HG03565 (cell line): ENCODE results near the gene ZNF37A.
"Not testable (repeated sequence)": the region's sequence is repeated elsewhere in the genome, so short reads cannot be mapped to it uniquely, and the experiment has no call there.

Experiments
- ATAC-seq: cut with Tn5 transposase; IDR thresholded peaks from one replicate; pipeline ENCODE4 v1.9.1; 2021; ENCODE audit warnings: mild to moderate bottlenecking, moderate library complexity; ENCODE audit not compliant: unreplicated experiment

ZNF37A gene

GRCh38 chr10:38094158-38094926 is at the start of gene ZNF37A:
TSS of gene ZNF37A (plus strand) at chr10:38094337. CDS start at chr10:38096618, 2,281 bp downstream.
- peak; percentile 97 for ATAC-seq

GRCh38 chr10:38045129-38045528 is 49.0 kb upstream of the ZNF37A start:
- no peak for ATAC-seq

GRCh38 chr10:38047666-38048065 is 46.5 kb upstream of the ZNF37A start:
- peak; percentile 92 for ATAC-seq

GRCh38 chr10:38050212-38050611 is 43.9 kb upstream of the ZNF37A start:
- no peak for ATAC-seq

- no peak for ATAC-seq
Measured at GRCh38 chr10:38054361-38054797, 39.8 kb upstream of the ZNF37A start.

GRCh38 chr10:38055274-38055894 is 38.8 kb upstream of the ZNF37A start:
- ATAC-seq: not testable (repeated sequence)

- not testable (repeated sequence) for ATAC-seq
Measured at GRCh38 chr10:38069663-38070062, 24.5 kb upstream of the ZNF37A start.

- ATAC-seq: no peak
Measured at GRCh38 chr10:38070501-38070900, 23.6 kb upstream of the ZNF37A start.

- no peak for ATAC-seq
Measured at GRCh38 chr10:38072552-38072951, 21.6 kb upstream of the ZNF37A start.

GRCh38 chr10:38076687-38077086 is 17.4 kb upstream of the ZNF37A start:
- no peak for ATAC-seq

- not testable (repeated sequence) for ATAC-seq
Measured at GRCh38 chr10:38093318-38093717, 819 bp upstream of the ZNF37A start.

- ATAC-seq: peak; percentile 3
Measured at GRCh38 chr10:38093816-38094157, 350 bp upstream of the ZNF37A start.

- ATAC-seq: no peak
Measured at GRCh38 chr10:38094927-38095574, 914 bp downstream of the ZNF37A start.

GRCh38 chr10:38102880-38103279 is 8.7 kb downstream of the ZNF37A start:
- no peak for ATAC-seq

- ATAC-seq: no peak
Measured at GRCh38 chr10:38103756-38104155, 9.6 kb downstream of the ZNF37A start.

GRCh38 chr10:38112159-38112558 is 18.0 kb downstream of the ZNF37A start:
- ATAC-seq: no peak

GRCh38 chr10:38118072-38118807 is 24.1 kb downstream of the ZNF37A start:
- ATAC-seq: no peak

GRCh38 chr10:38119038-38119437 is 24.9 kb downstream of the ZNF37A start:
- no peak for ATAC-seq

GRCh38 chr10:38127812-38128211 is 33.7 kb downstream of the ZNF37A start:
- ATAC-seq: no peak

GRCh38 chr10:38143587-38143986 is 49.5 kb downstream of the ZNF37A start:
- ATAC-seq: no peak
